HG03045 (cell line): ENCODE results near the gene PLEKHF1.

Experiments
- ATAC-seq: cut with Tn5 transposase; IDR thresholded peaks from one replicate; pipeline ENCODE4 v1.9.1; 2021; ENCODE audit warnings: mild to moderate bottlenecking, moderate library complexity; ENCODE audit not compliant: unreplicated experiment

PLEKHF1 gene

DNA sequence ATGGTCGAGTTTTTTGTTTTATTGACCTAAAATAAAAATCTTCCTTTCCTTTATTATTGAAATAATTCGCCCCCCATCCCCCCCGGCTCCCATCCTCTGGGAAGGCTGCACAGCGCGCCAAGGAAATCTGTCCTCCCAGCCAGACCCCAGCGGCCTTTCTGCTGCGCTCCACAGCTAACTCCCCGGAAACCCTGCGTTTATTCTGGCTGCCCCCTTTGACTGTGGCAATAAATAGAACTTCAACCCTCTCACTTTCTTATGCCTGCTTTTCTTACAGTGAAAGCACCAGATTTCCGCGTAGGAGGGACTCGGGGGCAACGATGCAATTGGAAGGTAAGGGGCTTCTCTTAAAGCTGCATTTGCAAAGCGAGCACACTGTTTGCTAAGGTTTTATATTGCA, 59.5 kb downstream of the PLEKHF1 start:
- no peak for ATAC-seq
